HG02571 (cell line): ENCODE results near the gene FXYD4.
A peak's percentile ranks its signal among the peaks of the same experiment; 100 is the strongest.
"Not testable (repeated sequence)": the region's sequence is repeated elsewhere in the genome, so short reads cannot be mapped to it uniquely, and the experiment has no call there.

Experiments
- ATAC-seq: cut with Tn5 transposase; IDR thresholded peaks from one replicate; pipeline ENCODE4 v1.9.1; 2021; ENCODE audit warnings: mild to moderate bottlenecking, moderate library complexity; ENCODE audit not compliant: unreplicated experiment

Gene FXYD4

DNA sequence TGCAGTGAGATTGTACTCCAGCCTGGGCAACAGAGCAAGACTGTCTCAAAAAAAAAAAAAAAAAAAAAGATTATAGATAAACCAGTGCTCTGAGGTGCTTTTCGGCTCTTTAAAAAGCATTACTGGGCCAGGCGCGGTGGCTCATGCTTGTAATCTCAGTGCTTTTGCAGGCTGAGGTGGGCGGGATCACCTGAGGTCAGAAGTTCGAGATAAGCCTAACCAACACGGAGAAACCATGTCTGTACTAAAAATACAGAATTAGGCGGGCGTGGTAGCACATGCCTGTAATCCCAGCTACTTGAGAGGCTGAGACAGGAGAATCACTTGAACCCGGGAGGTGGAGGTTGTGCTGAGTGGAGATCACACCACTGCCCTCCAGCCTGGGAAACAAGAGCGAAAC is 44.1 kb downstream of the FXYD4 start:
- no peak for ATAC-seq

DNA sequence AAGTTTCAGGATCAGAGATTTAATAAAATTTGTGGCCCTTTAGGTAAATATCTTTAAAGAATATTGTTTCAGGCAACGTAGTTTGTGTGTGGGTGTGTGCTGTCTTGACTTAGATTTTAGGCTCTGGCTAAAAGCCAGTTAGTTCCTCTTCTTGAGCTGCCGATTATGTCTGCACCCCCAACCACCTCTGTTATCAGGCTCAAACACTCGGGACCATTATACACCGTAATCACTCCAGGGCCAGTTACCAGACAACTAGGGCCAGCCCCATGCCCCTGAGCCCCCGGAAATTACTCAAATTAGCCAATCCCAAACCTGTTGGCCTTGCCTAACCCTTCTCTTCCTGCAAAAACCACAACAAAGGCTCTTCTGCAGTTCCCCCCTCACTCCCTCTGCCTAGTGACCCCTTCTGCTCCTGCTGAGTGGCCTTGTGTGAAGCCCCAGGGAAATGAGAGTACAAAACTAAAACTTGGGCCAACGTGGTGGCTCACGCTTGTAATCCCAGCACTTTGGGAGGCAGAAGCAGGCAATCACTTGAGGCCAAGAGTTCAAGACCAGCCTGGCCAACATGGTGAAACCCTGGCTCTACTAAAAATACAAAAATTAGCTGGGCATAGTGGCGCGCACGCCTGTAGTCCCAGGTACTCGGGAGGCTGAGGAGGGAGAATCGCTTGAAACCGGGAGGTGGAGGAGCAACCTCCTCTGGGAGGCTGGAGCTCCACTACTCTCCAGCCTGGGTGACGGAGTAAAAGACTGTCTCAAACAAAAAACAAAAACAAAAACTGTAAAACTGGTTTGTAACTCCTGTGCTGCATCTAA is 46.7 kb downstream of the FXYD4 start:
- no peak for ATAC-seq

DNA sequence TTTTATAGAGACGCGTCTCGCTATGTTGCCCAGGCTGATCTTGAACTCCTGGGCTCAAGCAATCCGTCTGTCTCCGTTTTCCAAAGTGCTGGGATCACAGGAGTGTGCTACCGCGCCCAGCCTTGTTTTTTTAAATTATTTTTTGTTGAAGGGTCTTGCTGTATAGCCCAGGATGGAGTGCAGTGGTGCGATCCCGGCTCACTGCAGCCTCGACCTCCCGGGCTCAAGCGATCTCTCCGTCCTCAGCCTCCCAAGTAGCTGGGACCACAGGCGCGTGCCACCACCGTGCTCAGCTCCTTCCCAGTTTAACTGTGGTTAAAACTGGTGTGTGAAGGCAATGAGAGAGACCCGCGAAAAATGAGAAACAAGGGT is 48.5 kb downstream of the FXYD4 start:
- ATAC-seq = peak; percentile 9

DNA sequence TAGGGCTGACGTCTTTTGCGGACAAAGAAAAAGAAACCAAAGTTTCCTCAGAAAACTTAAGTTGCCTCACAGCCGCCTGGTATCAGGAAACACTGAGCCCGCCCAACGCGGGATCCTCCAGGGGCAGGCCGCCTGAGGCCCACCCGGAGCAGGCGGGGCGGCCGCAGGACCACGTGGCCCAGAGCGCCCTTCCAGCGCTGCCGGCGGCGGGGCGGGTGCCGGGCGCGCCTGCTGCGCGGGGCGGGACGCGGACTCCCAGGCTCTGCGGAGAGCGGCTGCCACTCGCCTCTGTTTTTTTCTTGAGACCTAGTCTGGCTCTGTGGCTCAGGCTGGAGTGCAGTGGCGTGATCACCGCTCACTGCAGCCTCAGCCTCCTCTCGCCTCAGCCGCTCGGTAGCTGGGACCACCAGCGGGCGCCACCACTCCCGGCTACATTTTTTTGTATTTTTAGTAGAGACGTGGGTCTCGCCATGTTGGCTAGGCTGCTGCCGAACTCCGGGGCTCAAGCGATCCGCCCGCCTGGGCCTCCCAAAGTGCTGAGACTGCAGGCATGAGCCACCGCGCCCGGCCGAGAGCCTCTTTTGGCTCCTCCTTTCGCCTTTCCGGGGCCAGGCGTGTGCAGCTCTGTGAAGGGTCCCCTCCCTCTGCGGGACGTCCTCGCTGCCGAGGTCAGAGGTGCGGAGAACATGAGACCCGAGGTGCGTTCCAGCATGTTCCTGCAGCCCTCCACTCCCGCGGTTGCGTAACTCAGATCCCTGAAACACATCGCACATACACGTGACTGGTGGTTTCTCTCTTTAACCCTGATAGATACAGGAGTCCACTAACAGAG is 49.1 kb downstream of the FXYD4 start:
- peak; percentile 86 for ATAC-seq

DNA sequence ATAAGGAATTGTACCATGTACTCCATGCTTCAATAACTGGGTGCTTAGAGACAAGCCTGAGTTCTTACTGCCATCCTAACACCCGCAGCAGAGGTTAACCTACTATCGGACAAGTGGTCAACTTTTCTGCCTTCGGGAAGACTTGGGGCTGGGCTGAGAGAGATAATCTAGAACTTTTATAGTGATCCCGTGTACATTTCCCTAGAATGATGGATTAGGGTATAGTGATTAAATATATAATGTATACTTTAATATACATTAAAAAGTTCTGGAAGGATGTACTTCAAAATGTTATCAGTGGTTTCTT is 49.7 kb downstream of the FXYD4 start:
- ATAC-seq = peak; percentile 10

DNA sequence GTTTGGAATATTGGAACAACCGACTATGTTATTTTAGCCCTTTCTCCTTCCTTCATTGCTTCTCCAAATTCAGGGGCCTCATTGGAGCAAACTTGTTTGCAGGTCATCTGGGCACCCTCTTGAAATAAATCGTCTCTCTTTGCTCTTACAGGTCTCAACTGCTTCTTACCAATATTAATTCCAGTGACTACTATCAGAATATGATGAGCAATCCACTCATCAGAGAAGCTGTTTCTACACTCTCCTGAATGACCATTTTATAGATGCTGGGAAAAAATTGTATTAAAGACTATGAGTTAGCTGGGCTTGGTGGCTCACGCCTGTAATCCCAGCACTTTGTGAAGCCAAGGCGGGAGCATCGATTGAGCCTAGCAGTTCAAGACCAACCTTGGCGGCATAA is 50.1 kb downstream of the FXYD4 start:
- no peak for ATAC-seq

DNA sequence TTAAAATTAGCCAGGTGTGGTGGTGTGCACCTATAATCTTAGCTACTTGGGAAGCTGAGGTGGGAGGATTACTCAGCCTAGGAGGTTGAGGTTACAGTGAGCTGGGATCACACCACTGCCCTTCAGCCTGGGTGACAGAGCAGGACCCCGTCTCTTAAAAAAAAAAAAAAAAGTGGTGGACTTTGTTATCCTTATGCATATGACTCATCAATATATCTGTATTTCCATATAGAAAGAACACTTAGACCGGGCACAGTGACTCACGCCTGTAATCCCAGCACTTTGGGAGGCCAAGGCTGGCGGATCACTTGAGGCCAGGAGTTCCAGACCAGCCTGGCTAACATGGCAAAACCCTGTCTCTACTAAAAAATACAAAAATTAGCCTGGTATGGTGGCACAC is 50.5 kb downstream of the FXYD4 start:
- not testable (repeated sequence) for ATAC-seq

DNA sequence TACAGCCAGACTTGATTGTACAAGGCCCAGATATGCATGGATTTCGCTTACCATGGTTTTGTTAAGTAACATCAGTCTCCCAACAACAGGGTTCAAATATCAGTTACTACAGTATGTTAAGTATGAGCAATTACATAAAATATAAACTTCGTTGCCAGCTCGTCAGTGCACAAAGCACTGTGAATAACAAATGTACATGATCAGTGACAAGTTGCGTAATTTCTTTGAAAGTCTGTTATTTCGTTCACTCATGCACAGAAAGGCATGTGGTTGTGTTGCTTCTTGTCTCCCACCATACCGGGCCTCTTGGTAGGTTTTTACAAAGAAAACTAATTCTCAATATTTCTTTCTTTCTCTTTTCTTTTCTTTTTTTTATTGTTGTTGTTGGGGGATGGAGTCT is 53.0 kb downstream of the FXYD4 start:
- ATAC-seq = no peak
